ENCODE results near the gene SIGLEC6. TPM values are rescaled to one million over a fixed set of nuclear protein-coding genes. Genes with fewer than 3 reads are reported as not detected.

SIGLEC6 gene
- total RNA-seq, 1 experiment from 2014 or later: not detected

DNA sequence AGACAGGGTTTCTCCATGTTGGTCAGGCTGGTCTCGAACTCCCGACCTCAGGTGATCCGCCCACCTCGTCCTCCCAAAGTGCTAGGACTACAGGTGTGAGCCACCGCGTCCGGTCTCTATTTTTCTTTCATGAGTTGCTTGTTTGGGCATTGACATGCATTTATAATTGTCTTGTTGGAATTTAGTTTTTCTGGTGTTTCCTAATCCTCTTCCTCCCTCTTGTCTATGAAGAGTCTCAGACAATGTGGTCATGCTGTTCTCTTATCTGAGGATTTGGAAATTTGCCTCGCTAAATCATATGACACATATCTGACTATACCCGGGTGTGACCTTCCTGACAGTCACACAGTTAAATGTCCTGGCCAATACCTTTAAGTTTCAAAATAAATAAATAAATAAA lies 60.5 kb downstream of the SIGLEC6 start:
- no peak overlapping the region for H3K27ac ChIP-seq (ENCODE audit: low read depth, low read length)
- no peaks in the 10 kb centered on the region for H3K79me2 ChIP-seq (ENCODE audit: insufficient read depth, low read length)
- H3K9me2 ChIP-seq (ENCODE audit: insufficient read depth): no peaks in the 10 kb centered on the region
- peaks cover 23% of the 10 kb centered on the region for H3K27me3 ChIP-seq (ENCODE audit: insufficient read depth, low read length)
- no peaks in the 10 kb centered on the region for H3K36me3 ChIP-seq (ENCODE audit: control insufficient read depth in 1 of 2, insufficient read depth in 2 of 2, low read length in 2 of 2)
- DNase-seq (ENCODE audit: low read depth, low spot score) (no peak), ATAC-seq (no peak)
- CTCF ChIA-PET: interaction anchor here (1.5 to 5.3 kb wide), 3 partner anchors 44 to 190 kb away, joined by 4 to 35 read pairs (median 19); no protein-coding TSS in a partner anchor
- BruUV-seq (replicated peaks): no TSS peak
- no peak overlapping the region for H3K4me2 ChIP-seq (ENCODE audit: low read length)
- H3K4me3 ChIP-seq (replicated peaks in 1 of 2; ENCODE audit: low read depth in 1 of 2, low read length in 2 of 2): no peak overlapping the region
- no peaks in the 10 kb centered on the region for H4K20me1 ChIP-seq (ENCODE audit: insufficient read depth)
- intact Hi-C loops (cut with micrococcal nuclease): no loop called here
- RAD21 ChIA-PET (ENCODE audit: low non-redundant PET in 1 of 2, low total read pairs in 2 of 2, uncharacterized antibody in 2 of 2, unreplicated experiment in 2 of 2): no interaction called here
- H3K9me3 ChIP-seq (ENCODE audit: control insufficient read depth in 1 of 2, insufficient read depth in 1 of 2, low read depth in 1 of 2, low read length in 2 of 2): no peaks in the 10 kb centered on the region
- H3K4me1 ChIP-seq (ENCODE audit: control insufficient read depth in 1 of 2, insufficient read depth in 2 of 2, low read length in 2 of 2): peaks cover 4 to 13% of the 10 kb centered on the region in 2 experiments; a peak in 2 of 4 replicates
- no peak overlapping the region for H2AFZ ChIP-seq (ENCODE audit: low read depth, low read length, poor library complexity, severe bottlenecking)
- POLR2A ChIA-PET: no interaction called here
- H3K9ac ChIP-seq (ENCODE audit: low read length): no peak overlapping the region
- no peak for TF ChIP-seq SP1 (IDR thresholded peaks at IDR 0.05; ENCODE audit: low read depth)
- TF ChIP-seq CEBPB (IDR thresholded peaks at IDR 0.05; ENCODE audit: low read depth): no peak
- TF ChIP-seq JUND (IDR thresholded peaks at IDR 0.05): no peak
- TF ChIP-seq YY1 (IDR thresholded peaks at IDR 0.05; ENCODE audit: extremely low read depth, insufficient replicate concordance, low read depth, low read length): no peak
- no peak for TF ChIP-seq EZH2 (IDR thresholded peaks at IDR 0.05)
- TF ChIP-seq SRF (IDR thresholded peaks at IDR 0.05; ENCODE audit: low read depth): no peak
- no peak for TF ChIP-seq ZNF274 (IDR thresholded peaks at IDR 0.05; ENCODE audit: low read depth, low read length)
- TF ChIP-seq EZH2phosphoT487 (IDR thresholded peaks at IDR 0.05; ENCODE audit: borderline replicate concordance): no peak
- TF ChIP-seq EGR1 (IDR thresholded peaks at IDR 0.05; ENCODE audit: low read depth): no peak
- TF ChIP-seq, protein P1, sequence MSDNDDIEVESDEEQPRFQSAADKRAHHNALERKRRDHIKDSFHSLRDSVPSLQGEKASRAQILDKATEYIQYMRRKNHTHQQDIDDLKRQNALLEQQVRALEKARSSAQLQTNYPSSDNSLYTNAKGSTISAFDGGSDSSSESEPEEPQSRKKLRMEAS (IDR thresholded peaks at IDR 0.05): no peak
- TF ChIP-seq, protein P2, sequence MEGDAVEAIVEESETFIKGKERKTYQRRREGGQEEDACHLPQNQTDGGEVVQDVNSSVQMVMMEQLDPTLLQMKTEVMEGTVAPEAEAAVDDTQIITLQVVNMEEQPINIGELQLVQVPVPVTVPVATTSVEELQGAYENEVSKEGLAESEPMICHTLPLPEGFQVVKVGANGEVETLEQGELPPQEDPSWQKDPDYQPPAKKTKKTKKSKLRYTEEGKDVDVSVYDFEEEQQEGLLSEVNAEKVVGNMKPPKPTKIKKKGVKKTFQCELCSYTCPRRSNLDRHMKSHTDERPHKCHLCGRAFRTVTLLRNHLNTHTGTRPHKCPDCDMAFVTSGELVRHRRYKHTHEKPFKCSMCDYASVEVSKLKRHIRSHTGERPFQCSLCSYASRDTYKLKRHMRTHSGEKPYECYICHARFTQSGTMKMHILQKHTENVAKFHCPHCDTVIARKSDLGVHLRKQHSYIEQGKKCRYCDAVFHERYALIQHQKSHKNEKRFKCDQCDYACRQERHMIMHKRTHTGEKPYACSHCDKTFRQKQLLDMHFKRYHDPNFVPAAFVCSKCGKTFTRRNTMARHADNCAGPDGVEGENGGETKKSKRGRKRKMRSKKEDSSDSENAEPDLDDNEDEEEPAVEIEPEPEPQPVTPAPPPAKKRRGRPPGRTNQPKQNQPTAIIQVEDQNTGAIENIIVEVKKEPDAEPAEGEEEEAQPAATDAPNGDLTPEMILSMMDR (IDR thresholded peaks at IDR 0.05 in 2 of 3, conservative IDR thresholded peaks at IDR 0.05 in 1 of 3; ENCODE audit: borderline replicate concordance in 1 of 3, insufficient read depth in 1 of 3, low read depth in 2 of 3, low read length in 2 of 3): no peak

Measured in HCT116 (cell line).